Measurements from ENCODE around the gene ZMYND8.
A peak's percentile ranks its signal among the peaks of the same experiment; 100 is the strongest.

Gene ZMYND8

GRCh38 chr20:47224857-47225256 lies 131.6 kb downstream of the ZMYND8 start:
- in situ Hi-C loops (cut with HindIII; ENCODE audit: low sequenced_read_pairs) = no loop called here
- no peak overlapping the region for H3K4me3 ChIP-seq (ENCODE audit: low read depth, low read length)
- no peak for DNase-seq (ENCODE audit: low read depth, low spot score)
- TF ChIP-seq CTCF (IDR thresholded peaks at IDR 0.05; ENCODE audit: low read depth, low read length) = no peak

GRCh38 chr20:47224300-47224791 lies 132.2 kb downstream of the ZMYND8 start:
- in situ Hi-C loops (cut with HindIII; ENCODE audit: low sequenced_read_pairs) = no loop called here
- no peak for TF ChIP-seq CTCF (IDR thresholded peaks at IDR 0.05; ENCODE audit: low read depth, low read length)
- H3K4me3 ChIP-seq (ENCODE audit: low read depth, low read length) = no peak overlapping the region
- DNase-seq (ENCODE audit: low read depth, low spot score) = no peak

GRCh38 chr20:47223896-47224295 lies 132.6 kb downstream of the ZMYND8 start:
- in situ Hi-C loops (cut with HindIII; ENCODE audit: low sequenced_read_pairs) = no loop called here
- DNase-seq (ENCODE audit: low read depth, low spot score) = no peak
- no peak for TF ChIP-seq CTCF (IDR thresholded peaks at IDR 0.05; ENCODE audit: low read depth, low read length)
- no peak overlapping the region for H3K4me3 ChIP-seq (ENCODE audit: low read depth, low read length)

- H3K4me3 ChIP-seq (ENCODE audit: low read depth, low read length) = no peak overlapping the region
- no peak for DNase-seq (ENCODE audit: low read depth, low spot score)
- in situ Hi-C loops (cut with HindIII; ENCODE audit: low sequenced_read_pairs) = no loop called here
- no peak for TF ChIP-seq CTCF (IDR thresholded peaks at IDR 0.05; ENCODE audit: low read depth, low read length)
These were observed 133.9 kb downstream of the ZMYND8 start for GRCh38 chr20:47222468-47223119.

GRCh38 chr20:47221036-47221625 lies 135.4 kb downstream of the ZMYND8 start:
- in situ Hi-C loops (cut with HindIII; ENCODE audit: low sequenced_read_pairs) = no loop called here
- no peak overlapping the region for H3K4me3 ChIP-seq (ENCODE audit: low read depth, low read length)
- TF ChIP-seq CTCF (IDR thresholded peaks at IDR 0.05; ENCODE audit: low read depth, low read length) = no peak
- DNase-seq (ENCODE audit: low read depth, low spot score) = no peak

GRCh38 chr20:47220161-47220582 lies 136.3 kb downstream of the ZMYND8 start:
- no peak for DNase-seq (ENCODE audit: low read depth, low spot score)
- TF ChIP-seq CTCF (IDR thresholded peaks at IDR 0.05; ENCODE audit: low read depth, low read length) = peak; percentile 69
- in situ Hi-C loops (cut with HindIII; ENCODE audit: low sequenced_read_pairs) = no loop called here
- H3K4me3 ChIP-seq (ENCODE audit: low read depth, low read length) = no peak overlapping the region

Measured in astrocyte of the spinal cord (primary cell).